Kidney (tissue), 22 donors: ENCODE measurements around the gene PNMA8B. TPM values are rescaled to one million over a fixed set of nuclear protein-coding genes. Genes with fewer than 3 reads are reported as not detected.

Source experiments
- DNase-seq, 5 donors: peaks; one replicate each; pipeline ENCODE4 v3.0.0-alpha.2; 2013 to 2020
- FAIRE-seq: peaks from 2 replicates; lab custom pipeline; 2012; peaks lifted over from hg19 to GRCh38; lab: Jason Lieb, UNC
- H3K27ac ChIP-seq, 2 donors: one replicate each; pipeline ENCODE4 v1.7.0; 2013; ENCODE audit warnings: low read depth in 2 of 2, low read length in 2 of 2, inconsistent platforms in 1 of 2
- H3K27me3 ChIP-seq: one replicate; pipeline ENCODE4 v1.7.1; 2013; ENCODE audit warnings: low read length, inconsistent platforms; ENCODE audit not compliant: control insufficient read depth, insufficient read depth
- H3K36me3 ChIP-seq, 3 donors: one replicate each; pipeline versions ENCODE4 v1.7.0 to v1.7.1; 2013; ENCODE audit warnings: low read length in 3 of 3, control low read depth in 1 of 3, inconsistent platforms in 1 of 3; ENCODE audit not compliant: insufficient read depth in 3 of 3, control insufficient read depth in 2 of 3
- H3K4me1 ChIP-seq, 3 donors: one replicate each; pipeline versions ENCODE4 v1.7.0 to v1.7.1; 2013; ENCODE audit warnings: low read length in 3 of 3, inconsistent platforms in 1 of 3, low read depth in 1 of 3; ENCODE audit not compliant: control insufficient read depth in 2 of 3, insufficient read depth in 2 of 3
- H3K4me3 ChIP-seq, 3 donors: one replicate each; pipeline versions ENCODE4 v1.7.0 to v1.8.1; 2013; ENCODE audit warnings: low read length in 3 of 3, control low read depth in 1 of 3, inconsistent platforms in 1 of 3
- H3K9ac ChIP-seq, 3 donors: one replicate each; pipeline versions ENCODE4 v1.7.0 to v1.7.1; 2013; ENCODE audit warnings: low read length in 3 of 3, control low read depth in 1 of 3, inconsistent platforms in 1 of 3
- H3K9me3 ChIP-seq, 3 donors: one replicate each; pipeline versions ENCODE4 v1.7.0 to v1.7.1; 2013; ENCODE audit warnings: low read length in 3 of 3, control low read depth in 1 of 3, inconsistent platforms in 1 of 3; ENCODE audit not compliant: control insufficient read depth in 2 of 3, insufficient read depth in 1 of 3
- CTCF ChIP-seq: IDR thresholded peaks from 3 replicates; pipeline ENCODE4 v1.5.1; 2012; ENCODE audit warnings: mild to moderate bottlenecking, moderate library complexity, borderline replicate concordance; ENCODE audit not compliant: insufficient read depth; ENCODE audit errors: extremely low read depth
- intact Hi-C: fragments of 100-400 bp; cut with DNase I; formaldehyde crosslinking; loops from one replicate; pipeline ENCODE4 v1.11.1; 2022
- long read RNA-seq, 10 donors: library from polyadenylated mRNA in 1 of 10; unstranded in 1 of 10; transcript quantifications; one replicate each; pipeline ENCODE4 v2.0.0 and lab custom pipeline, GENCODE V29; 2021 to 2026
- polyA plus RNA-seq: library from polyadenylated mRNA; stranded (reverse); fragments of 350-450 nt; fragmentation: Illumina TruSeq; extraction: RNeasy Lipid Tissue Mini Kit (QIAGEN cat#74804); gene quantifications from one replicate; pipeline ENCODE4 v1.2.3, GENCODE V29; 2014; ENCODE audit warnings: low read depth, low replicate concordance; ENCODE audit not compliant: insufficient read depth
- total RNA-seq: library from RNA; stranded (reverse); fragmentation: NEBNext Ultra II Directional; extraction: Animal tissue kit (Norgen Biotek cat#: 25700); gene quantifications from one replicate; pipeline ENCODE4 v1.2.1, GENCODE V29; 2021
- donor health status: control.
- donor health status: control.
- donor health status: control.
- donor health status: control.
- donor health status: control.
- donor health status: DM: yes; HTN: yes; CAD: no.
- donor health status: Normal renal cell carcinoma (clear cell type).

The PNMA8B gene
- total RNA-seq, result 1.3 TPM
- polyA plus RNA-seq, result 0.67 TPM
- long read RNA-seq, donor 1, full-length matches to known transcripts, result 13 of 13 reads
- long read RNA-seq, donor 1, partial matches to known transcripts, result 0 of 13 reads
- long read RNA-seq, donor 1, other reads (novel, unspliced or antisense), result 0 of 13 reads
- long read RNA-seq, donor 2, full-length matches to known transcripts, result 6 of 6 reads
- long read RNA-seq, donor 2, partial matches to known transcripts, result 0 of 6 reads
- long read RNA-seq, donor 2, other reads (novel, unspliced or antisense), result 0 of 6 reads
- long read RNA-seq, donor 3, full-length matches to known transcripts, result 8 of 8 reads
- long read RNA-seq, donor 3, partial matches to known transcripts, result 0 of 8 reads
- long read RNA-seq, donor 3, other reads (novel, unspliced or antisense), result 0 of 8 reads
- long read RNA-seq, donor 4, full-length matches to known transcripts, result 5 of 5 reads
- long read RNA-seq, donor 4, partial matches to known transcripts, result 0 of 5 reads
- long read RNA-seq, donor 4, other reads (novel, unspliced or antisense), result 0 of 5 reads
- long read RNA-seq, donor 5, full-length matches to known transcripts, result 2 of 2 reads
- long read RNA-seq, donor 5, partial matches to known transcripts, result 0 of 2 reads
- long read RNA-seq, donor 5, other reads (novel, unspliced or antisense), result 0 of 2 reads
- long read RNA-seq, donor 6, full-length matches to known transcripts, result 5 of 5 reads
- long read RNA-seq, donor 6, partial matches to known transcripts, result 0 of 5 reads
- long read RNA-seq, donor 6, other reads (novel, unspliced or antisense), result 0 of 5 reads
- long read RNA-seq, donor 7, full-length matches to known transcripts, result 3 of 3 reads
- long read RNA-seq, donor 7, partial matches to known transcripts, result 0 of 3 reads
- long read RNA-seq, donor 7, other reads (novel, unspliced or antisense), result 0 of 3 reads
- long read RNA-seq, donor 8, full-length matches to known transcripts, result 9 of 9 reads
- long read RNA-seq, donor 8, partial matches to known transcripts, result 0 of 9 reads
- long read RNA-seq, donor 8, other reads (novel, unspliced or antisense), result 0 of 9 reads
- long read RNA-seq, donor 9, full-length matches to known transcripts, result 4 of 4 reads
- long read RNA-seq, donor 9, partial matches to known transcripts, result 0 of 4 reads
- long read RNA-seq, donor 9, other reads (novel, unspliced or antisense), result 0 of 4 reads
- long read RNA-seq, donor 10, full-length matches to known transcripts, result 7 of 7 reads
- long read RNA-seq, donor 10, partial matches to known transcripts, result 0 of 7 reads
- long read RNA-seq, donor 10, other reads (novel, unspliced or antisense), result 0 of 7 reads

GRCh38 chr19:46495786-46496099 is at the start of gene PNMA8B:
Gene PNMA8B, minus strand, starts transcription at chr19:46495867. Its CDS starts 402 bp downstream, at chr19:46495465.
- Histone ChIP-seq H3K27ac (no peak within 1 kb of the TSS), H3K36me3 (no peaks in the 10 kb centered on the region), H3K27me3 (no peaks in the 10 kb centered on the region), H3K9ac (no peak within 1 kb of the TSS), H3K4me3 (no peak within 1 kb of the TSS), H3K4me1 (peaks cover 0 to 5% (median 0%) of the 10 kb centered on the region in 3 donors), H3K9me3 (no peaks in the 10 kb centered on the region)
- FAIRE-seq (no peak), DNase-seq (peak; percentile 90 to 98 (median 97))
- TF ChIP-seq CTCF, result no peak
- intact Hi-C loops, result no loop called here

GRCh38 chr19:46544651-46545050 is 49.0 kb upstream of the PNMA8B start:
- Histone ChIP-seq H3K4me1 (no peaks in the 10 kb centered on the region), H3K4me3 (no peak overlapping the region), H3K9me3 (no peaks in the 10 kb centered on the region), H3K27ac (no peak overlapping the region), H3K9ac (no peak overlapping the region), H3K36me3 (no peaks in the 10 kb centered on the region), H3K27me3 (no peaks in the 10 kb centered on the region)
- TF ChIP-seq CTCF, result no peak
- intact Hi-C loops, result no loop called here
- DNase-seq (no peak), FAIRE-seq (no peak)

GRCh38 chr19:46542428-46543230 is 47.0 kb upstream of the PNMA8B start:
- H3K27me3 ChIP-seq, result no peaks in the 10 kb centered on the region
- H3K9ac ChIP-seq, result no peak overlapping the region
- DNase-seq (peak; percentile 89 to 94 (median 93)), FAIRE-seq (peak; percentile 87)
- H3K27ac ChIP-seq, result no peak overlapping the region
- H3K36me3 ChIP-seq, result no peaks in the 10 kb centered on the region
- H3K9me3 ChIP-seq, result no peaks in the 10 kb centered on the region
- H3K4me1 ChIP-seq, result no peaks in the 10 kb centered on the region
- intact Hi-C loops, result no loop called here
- H3K4me3 ChIP-seq, result no peak overlapping the region
- TF ChIP-seq CTCF, result peak; percentile 88
